ENCODE data around the gene BLVRB. TPM values are rescaled to one million over a fixed set of nuclear protein-coding genes. Genes with fewer than 3 reads are reported as not detected.
"Not testable (repeated sequence)": the region's sequence is repeated elsewhere in the genome, so short reads cannot be mapped to it uniquely, and the experiment has no call there.

Gene BLVRB
- total RNA-seq, 1 experiment from 2014 or later, result 35.1 TPM

DNA sequence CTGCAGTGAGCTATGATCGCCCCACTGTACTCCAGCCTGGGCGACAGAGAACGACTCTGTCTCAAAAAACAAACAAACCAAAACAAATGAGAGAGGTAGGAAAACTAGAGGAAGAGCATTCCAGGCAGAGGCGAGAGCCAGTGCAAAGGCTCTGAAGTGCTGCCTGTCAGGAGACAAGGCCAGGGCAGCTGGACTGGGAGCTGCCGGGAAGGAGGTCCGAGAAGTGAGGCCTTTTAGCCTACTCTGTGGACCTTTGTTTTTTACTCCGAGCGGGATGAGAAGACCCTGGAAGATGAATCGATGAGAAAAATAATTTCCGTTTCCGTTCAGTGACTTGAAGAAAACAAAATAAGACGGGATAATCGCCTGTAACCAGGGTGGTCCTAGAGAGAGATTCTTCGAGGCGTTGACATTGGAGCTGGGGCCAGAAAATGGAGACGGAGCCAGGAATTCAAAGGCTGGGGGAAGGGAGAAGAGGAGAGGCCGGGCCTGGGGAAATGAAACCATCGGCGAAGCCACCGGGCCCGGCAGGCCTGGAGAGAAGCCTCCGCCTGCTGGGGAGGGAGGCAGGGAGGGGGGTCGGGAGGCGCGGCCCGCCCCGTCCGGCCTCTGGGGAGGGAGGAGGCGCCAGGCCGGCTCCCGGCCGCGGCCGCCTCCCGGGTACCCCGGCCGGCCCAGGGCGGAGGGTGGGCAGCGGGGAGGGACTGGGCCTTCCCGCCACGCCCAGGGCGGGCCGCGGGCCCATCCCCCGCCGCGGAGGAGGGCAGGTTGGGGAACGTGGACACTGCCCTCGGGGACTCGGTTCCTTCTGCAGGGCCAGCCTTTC is 31.9 kb downstream of the BLVRB start (continued):
- peak; percentile 52; the same call in 1 of the 2 replicates for TF ChIP-seq SP1 (CRISPR knock-in tag; conservative IDR thresholded peaks at IDR 0.05)

DNA sequence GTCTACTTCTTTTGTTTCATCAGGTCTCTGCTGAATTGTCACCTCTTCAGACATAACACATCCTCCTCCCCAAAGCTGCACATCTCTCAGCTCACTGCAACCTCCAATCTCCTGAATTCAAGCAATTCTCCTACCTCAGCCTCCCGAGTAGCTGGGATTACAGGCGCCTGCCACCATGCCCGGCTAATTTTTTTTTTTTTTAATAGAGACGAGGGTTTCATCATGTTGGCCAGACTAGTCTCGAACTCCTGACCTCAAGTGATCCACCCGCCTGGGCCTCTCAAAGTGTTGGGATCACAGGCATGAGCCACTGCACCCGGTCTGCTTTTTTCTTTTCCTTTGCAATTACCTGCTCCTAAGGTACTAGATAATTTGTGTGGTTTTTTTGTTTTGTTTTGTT is 32.8 kb downstream of the BLVRB start:
- TF ChIP-seq GABPB1 (CRISPR knock-in tag; IDR thresholded peaks at IDR 0.05), result peak; percentile 42; the same call in 1 of the 2 replicates
- H3K36me3 Mint-ChIP-seq; DNase-seq (ENCODE audit: low spot score); H3K9me3 Mint-ChIP-seq; ATAC-seq; H3K27me3 Mint-ChIP-seq (ENCODE audit: low read depth): not testable (repeated sequence)
- Mint-ChIP-seq H3K4me3 (peak overlapping the region; percentile 77), H3K4me1 (peaks cover 14% of the 10 kb centered on the region), H3K27ac (peak overlapping the region; percentile 99)
- CTCF ChIA-PET, result interaction anchor here (0.7 to 2.9 kb wide), 7 partner anchors 8 to 128 kb away, joined by 3 to 21 read pairs (median 8); partner anchors contain the start of genes BLVRB and SERTAD3
- POLR2A ChIA-PET, result interaction anchor here (1.0 to 2.8 kb wide), 4 partner anchors 10 to 67 kb away, joined by 3 to 28 read pairs (median 9); no protein-coding TSS in a partner anchor

DNA sequence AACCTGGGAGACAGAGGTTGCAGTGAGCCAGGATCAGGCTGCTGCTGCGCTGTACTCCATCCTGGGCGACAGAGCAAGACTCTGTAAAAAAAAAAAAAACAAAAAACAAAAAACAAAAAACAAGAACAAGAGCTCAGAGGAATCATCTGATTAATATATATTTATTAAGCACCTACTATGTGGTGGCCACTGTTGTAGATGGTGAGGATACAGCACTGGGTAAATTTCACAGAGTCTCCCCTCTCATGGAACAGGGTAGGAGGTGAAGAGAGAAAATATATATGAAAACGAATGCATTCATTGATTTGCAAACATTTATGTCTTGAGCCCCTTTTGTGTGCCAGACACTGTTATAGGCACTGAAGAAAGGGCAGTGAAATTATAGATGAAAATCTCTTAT is 33.8 kb downstream of the BLVRB start:
- Mint-ChIP-seq H3K4me1 (peaks cover 14% of the 10 kb centered on the region), H3K36me3 (no peaks in the 10 kb centered on the region), H3K27me3 (ENCODE audit: low read depth) (peaks cover 3% of the 10 kb centered on the region; the same call in 1 of the 2 replicates), H3K4me3 (no peak overlapping the region), H3K9me3 (no peaks in the 10 kb centered on the region), H3K27ac (peak overlapping the region; percentile 86)
- TF ChIP-seq JAZF1 (CRISPR knock-in tag; IDR thresholded peaks at IDR 0.05) (no peak), RORB (CRISPR knock-in tag; IDR thresholded peaks at IDR 0.05) (no peak), FOXJ3 (CRISPR knock-in tag; IDR thresholded peaks at IDR 0.05; ENCODE audit: borderline replicate concordance) (no peak), SMAD4 (CRISPR knock-in tag; IDR thresholded peaks at IDR 0.05) (no peak), ATF1 (CRISPR knock-in tag; IDR thresholded peaks at IDR 0.05) (no peak), KAT7 (CRISPR knock-in tag; IDR thresholded peaks at IDR 0.05; ENCODE audit: borderline replicate concordance) (no peak), EMX1 (CRISPR knock-in tag; IDR thresholded peaks at IDR 0.05) (no peak)
- TF ChIP-seq, protein P1, sequence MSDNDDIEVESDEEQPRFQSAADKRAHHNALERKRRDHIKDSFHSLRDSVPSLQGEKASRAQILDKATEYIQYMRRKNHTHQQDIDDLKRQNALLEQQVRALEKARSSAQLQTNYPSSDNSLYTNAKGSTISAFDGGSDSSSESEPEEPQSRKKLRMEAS (CRISPR knock-in tag; IDR thresholded peaks at IDR 0.05), result no peak
- TF ChIP-seq, protein P2, sequence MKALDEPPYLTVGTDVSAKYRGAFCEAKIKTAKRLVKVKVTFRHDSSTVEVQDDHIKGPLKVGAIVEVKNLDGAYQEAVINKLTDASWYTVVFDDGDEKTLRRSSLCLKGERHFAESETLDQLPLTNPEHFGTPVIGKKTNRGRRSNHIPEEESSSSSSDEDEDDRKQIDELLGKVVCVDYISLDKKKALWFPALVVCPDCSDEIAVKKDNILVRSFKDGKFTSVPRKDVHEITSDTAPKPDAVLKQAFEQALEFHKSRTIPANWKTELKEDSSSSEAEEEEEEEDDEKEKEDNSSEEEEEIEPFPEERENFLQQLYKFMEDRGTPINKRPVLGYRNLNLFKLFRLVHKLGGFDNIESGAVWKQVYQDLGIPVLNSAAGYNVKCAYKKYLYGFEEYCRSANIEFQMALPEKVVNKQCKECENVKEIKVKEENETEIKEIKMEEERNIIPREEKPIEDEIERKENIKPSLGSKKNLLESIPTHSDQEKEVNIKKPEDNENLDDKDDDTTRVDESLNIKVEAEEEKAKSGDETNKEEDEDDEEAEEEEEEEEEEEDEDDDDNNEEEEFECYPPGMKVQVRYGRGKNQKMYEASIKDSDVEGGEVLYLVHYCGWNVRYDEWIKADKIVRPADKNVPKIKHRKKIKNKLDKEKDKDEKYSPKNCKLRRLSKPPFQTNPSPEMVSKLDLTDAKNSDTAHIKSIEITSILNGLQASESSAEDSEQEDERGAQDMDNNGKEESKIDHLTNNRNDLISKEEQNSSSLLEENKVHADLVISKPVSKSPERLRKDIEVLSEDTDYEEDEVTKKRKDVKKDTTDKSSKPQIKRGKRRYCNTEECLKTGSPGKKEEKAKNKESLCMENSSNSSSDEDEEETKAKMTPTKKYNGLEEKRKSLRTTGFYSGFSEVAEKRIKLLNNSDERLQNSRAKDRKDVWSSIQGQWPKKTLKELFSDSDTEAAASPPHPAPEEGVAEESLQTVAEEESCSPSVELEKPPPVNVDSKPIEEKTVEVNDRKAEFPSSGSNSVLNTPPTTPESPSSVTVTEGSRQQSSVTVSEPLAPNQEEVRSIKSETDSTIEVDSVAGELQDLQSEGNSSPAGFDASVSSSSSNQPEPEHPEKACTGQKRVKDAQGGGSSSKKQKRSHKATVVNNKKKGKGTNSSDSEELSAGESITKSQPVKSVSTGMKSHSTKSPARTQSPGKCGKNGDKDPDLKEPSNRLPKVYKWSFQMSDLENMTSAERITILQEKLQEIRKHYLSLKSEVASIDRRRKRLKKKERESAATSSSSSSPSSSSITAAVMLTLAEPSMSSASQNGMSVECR (CRISPR knock-in tag; IDR thresholded peaks at IDR 0.05; ENCODE audit: borderline replicate concordance), result no peak
- TF ChIP-seq, protein P3, sequence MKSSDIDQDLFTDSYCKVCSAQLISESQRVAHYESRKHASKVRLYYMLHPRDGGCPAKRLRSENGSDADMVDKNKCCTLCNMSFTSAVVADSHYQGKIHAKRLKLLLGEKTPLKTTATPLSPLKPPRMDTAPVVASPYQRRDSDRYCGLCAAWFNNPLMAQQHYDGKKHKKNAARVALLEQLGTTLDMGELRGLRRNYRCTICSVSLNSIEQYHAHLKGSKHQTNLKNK (CRISPR knock-in tag; IDR thresholded peaks at IDR 0.05), result no peak
- DNase-seq (ENCODE audit: low spot score) (no peak), ATAC-seq (no peak)
- ChIA-PET CTCF (interaction anchor here (1.4 to 2.0 kb wide), 2 partner anchors 17 to 33 kb away, joined by 3 to 6 read pairs; no protein-coding TSS in a partner anchor), POLR2A (interaction anchor here (1.9 kb wide), 1 partner anchor 28 kb away, joined by 5 read pairs; no protein-coding TSS in a partner anchor)

DNA sequence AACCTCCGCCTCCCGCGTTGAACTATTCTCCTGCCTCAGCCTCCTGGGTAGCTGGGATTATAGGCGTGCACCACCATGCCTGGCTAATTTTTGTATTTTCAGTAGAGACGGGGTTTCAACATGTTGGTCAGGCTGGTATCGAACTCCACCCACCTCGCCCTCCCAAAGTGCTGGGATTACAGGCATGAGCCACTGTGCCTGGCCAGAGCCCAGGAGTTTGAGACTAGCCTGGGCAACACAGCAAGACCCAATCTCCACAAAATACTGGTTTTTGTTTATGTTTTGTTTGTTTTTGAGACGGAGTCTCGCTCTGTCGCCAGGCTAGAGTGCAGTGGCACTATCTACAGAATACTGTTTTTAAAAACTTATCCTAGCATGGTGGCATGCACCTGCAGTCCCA is 35.3 kb downstream of the BLVRB start:
- H3K9me3 Mint-ChIP-seq; ATAC-seq; POLR2A ChIA-PET; H3K36me3 Mint-ChIP-seq; DNase-seq (ENCODE audit: low spot score); H3K27me3 Mint-ChIP-seq (ENCODE audit: low read depth); H3K27ac Mint-ChIP-seq; H3K4me3 Mint-ChIP-seq: not testable (repeated sequence)
- peak; percentile 76 for TF ChIP-seq ZNF121 (CRISPR knock-in tag; IDR thresholded peaks at IDR 0.05)
- peaks cover 16% of the 10 kb centered on the region for H3K4me1 Mint-ChIP-seq
- CTCF ChIA-PET, result interaction anchor here (0.6 to 2.0 kb wide), 3 partner anchors 10 to 1567 kb away, joined by 5 to 6 read pairs (median 6); no protein-coding TSS in a partner anchor

DNA sequence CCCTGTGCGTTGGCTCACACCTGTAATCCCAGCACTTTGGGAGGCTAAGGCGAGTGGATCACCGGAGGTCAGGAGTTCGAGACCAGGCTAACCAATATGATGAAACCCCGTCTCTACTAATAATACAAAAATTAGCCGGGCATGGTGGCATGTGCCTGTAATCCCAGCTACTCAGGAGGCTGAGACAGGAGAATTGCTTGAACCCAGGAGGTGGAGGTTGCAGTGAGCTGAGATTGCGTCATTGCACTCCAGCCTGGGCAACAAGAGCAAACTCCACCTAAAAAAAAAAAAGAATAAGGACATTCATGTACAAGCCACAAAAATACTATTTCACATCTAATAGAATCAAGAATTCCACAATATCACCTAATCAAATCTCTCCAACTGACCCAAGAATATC is 37.3 kb downstream of the BLVRB start:
- H3K27ac Mint-ChIP-seq; H3K27me3 Mint-ChIP-seq (ENCODE audit: low read depth); POLR2A ChIA-PET; H3K4me3 Mint-ChIP-seq; DNase-seq (ENCODE audit: low spot score); ATAC-seq; H3K36me3 Mint-ChIP-seq; H3K9me3 Mint-ChIP-seq: not testable (repeated sequence)
- H3K4me1 Mint-ChIP-seq, result peaks cover 16% of the 10 kb centered on the region
- CTCF ChIA-PET, result interaction anchor here (0.7 to 3.3 kb wide), 2 partner anchors 36 to 1477 kb away, joined by 3 to 32 read pairs; partner anchors contain the start of gene BLVRB
